K562 (cell line): Measurements from ENCODE around the gene SLC30A1. TPM values are rescaled to one million over a fixed set of nuclear protein-coding genes. Genes with fewer than 3 reads are reported as not detected.

ENCODE experiments used
- C11orf30 ChIP-seq: fragments of 450-650 bp; IDR thresholded peaks from 2 replicates; pipeline ENCODE4 v1.6.1; 2016; ENCODE audit warnings: low read depth, mild to moderate bottlenecking
- ERF ChIP-seq: fragments of 450-650 bp; formaldehyde crosslinking; IDR thresholded peaks from 2 replicates; pipeline ENCODE4 v1.4.0; 2020; ENCODE audit warnings: mild to moderate bottlenecking, mixed read lengths
- GATAD2A ChIP-seq: fragments of 450-650 bp; IDR thresholded peaks from 2 replicates; pipeline ENCODE4 v1.6.1; 2017
- MTA1 ChIP-seq: fragments of 450-650 bp; IDR thresholded peaks from 2 replicates; pipeline ENCODE4 v1.6.1; 2017; ENCODE audit warnings: borderline replicate concordance
- MTA3 ChIP-seq: fragments of 450-650 bp; formaldehyde crosslinking; IDR thresholded peaks from 2 replicates; pipeline ENCODE4 v1.6.1; 2017; ENCODE audit warnings: mild to moderate bottlenecking, borderline replicate concordance
- NBN ChIP-seq: fragments of 450-650 bp; IDR thresholded peaks from 2 replicates; pipeline ENCODE4 v1.6.1; 2016; ENCODE audit warnings: low read depth, mild to moderate bottlenecking
- RERE ChIP-seq: sonication (generic); formaldehyde crosslinking; IDR thresholded peaks from 2 replicates; pipeline ENCODE4 v1.8.0; 2023; ENCODE audit warnings: missing genetic modification reagents, mild to moderate bottlenecking, borderline replicate concordance
- SMARCA4 ChIP-seq: fragments of 450-650 bp; IDR thresholded peaks from 2 replicates; pipeline ENCODE4 v1.6.1; 2016
- SRF ChIP-seq, 2 experiments: fragments of 250-450, 450-650 bp in 1 of 2; sonication (Bioruptor Pico) in 1 of 2; sonication (generic) in 1 of 2; formaldehyde crosslinking; IDR thresholded peaks; 2 replicates each; pipeline versions ENCODE4 v1.5.0 to v1.5.1; 2020 to 2022; ENCODE audit warnings: mild to moderate bottlenecking in 1 of 2, missing genetic modification reagents in 1 of 2
- TAF9B ChIP-seq: fragments of 450-650 bp; IDR thresholded peaks from 2 replicates; pipeline ENCODE4 v1.6.1; 2018; ENCODE audit warnings: mild to moderate bottlenecking; ENCODE audit not compliant: partially characterized antibody
- TEAD4 ChIP-seq, 2 experiments: sonication (generic) in 1 of 2; formaldehyde crosslinking in 1 of 2; IDR thresholded peaks; 2 replicates each; pipeline versions ENCODE4 v1.6.1 to v1.8.0; 2012 to 2022; ENCODE audit warnings: borderline replicate concordance in 1 of 2, inconsistent platforms in 1 of 2, low read length in 1 of 2, mild to moderate bottlenecking in 1 of 2, missing genetic modification reagents in 1 of 2
- ZNF277 ChIP-seq: fragments of 250-450 bp; sonication (Bioruptor Pico); IDR thresholded peaks from 2 replicates; pipeline ENCODE4 v1.8.0; 2022; ENCODE audit warnings: inconsistent platforms, mild to moderate bottlenecking, moderate library complexity, borderline replicate concordance
- ZNF551 ChIP-seq: fragments of 250-450 bp; sonication (Bioruptor Pico); IDR thresholded peaks from 2 replicates; pipeline ENCODE4 v1.5.0; 2021; ENCODE audit warnings: mild to moderate bottlenecking, moderate library complexity
- ZNF75A ChIP-seq: fragments of 450-650 bp; formaldehyde crosslinking; IDR thresholded peaks from 2 replicates; pipeline ENCODE4 v1.4.0; 2020; ENCODE audit warnings: mild to moderate bottlenecking
- polyA plus RNA-seq, 8 experiments: library from polyadenylated mRNA; depleted of rRNA in 4 of 8; stranded (reverse) in 5 of 8; unstranded in 3 of 8; fragments of >200 nt; fragmentation: Nextera tagmentation in 2 of 8; fragmentation: Illumina TruSeq in 1 of 8; extraction: Ambion mirVana in 2 of 8; extraction: Trizol in 1 of 8; gene quantifications; 2 replicates each; pipeline versions ENCODE4 v1.2.1 to v1.2.3, GENCODE V29; 2011 to 2014; ENCODE audit warnings: inconsistent platforms in 1 of 8, missing spikeins in 1 of 8
- total RNA-seq, 7 experiments: library from RNA; depleted of rRNA in 6 of 7; stranded (reverse); fragments of >200 nt in 6 of 7; fragmentation: Illumina TruSeq in 2 of 7; extraction: Trizol in 2 of 7; gene quantifications; 2 replicates each; pipeline versions ENCODE4 v1.2.1 to v1.2.3, GENCODE V29; 2011 to 2021; ENCODE audit warnings: low replicate concordance in 1 of 7
- TF ChIP-seq, protein P1 (sequence below): fragments of 200-400 bp; formaldehyde crosslinking; IDR thresholded peaks from 2 replicates; pipeline ENCODE4 v1.6.1; 2017; ENCODE audit warnings: mild to moderate bottlenecking, low read depth, low read length, moderate library complexity
- TF ChIP-seq, protein P2 (sequence below): sonication (generic); formaldehyde crosslinking; IDR thresholded peaks from 2 replicates; pipeline ENCODE4 v1.8.1; 2022; ENCODE audit warnings: missing genetic modification reagents
- TF ChIP-seq, protein P3 (sequence below), 2 experiments: IDR thresholded peaks; 2 replicates each; pipeline ENCODE4 v1.6.1; 2011; ENCODE audit warnings: borderline replicate concordance in 1 of 2, control low read depth in 1 of 2, low read depth in 1 of 2, low read length in 1 of 2, mild to moderate bottlenecking in 1 of 2, mixed read lengths in 1 of 2, moderate library complexity in 1 of 2; ENCODE audit not compliant: insufficient read depth in 1 of 2, insufficient read length in 1 of 2, poor library complexity in 1 of 2, severe bottlenecking in 1 of 2; ENCODE audit errors: extremely low read depth in 1 of 2

Gene SLC30A1
- total and polyA plus RNA-seq, 9 of the 15 experiments (the other 6 are each of a cell fraction or from before 2014, with no cell fraction given): 4.1 to 14.4 (median 6.6) TPM

DNA sequence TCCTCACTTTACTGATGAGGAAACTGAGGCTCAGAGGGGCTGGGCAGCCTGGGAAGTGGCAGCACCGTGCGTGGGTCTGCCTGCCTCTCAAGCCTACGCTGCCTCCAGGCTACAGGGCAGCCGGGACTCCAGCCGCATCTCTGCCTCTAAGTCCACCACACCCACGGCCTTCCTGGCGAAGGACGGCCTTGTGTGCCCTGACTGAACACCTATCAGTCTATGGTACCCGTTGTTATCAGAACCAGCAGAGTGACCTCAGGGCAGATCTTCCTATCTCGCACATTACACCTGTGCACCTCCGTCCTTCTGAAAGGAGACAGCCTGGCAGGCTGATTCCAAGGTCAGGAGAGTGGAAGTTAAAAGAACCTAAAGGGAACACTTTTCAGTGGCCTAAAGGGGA, 35.7 kb upstream of the SLC30A1 start (continued):
- TF ChIP-seq, protein P1, sequence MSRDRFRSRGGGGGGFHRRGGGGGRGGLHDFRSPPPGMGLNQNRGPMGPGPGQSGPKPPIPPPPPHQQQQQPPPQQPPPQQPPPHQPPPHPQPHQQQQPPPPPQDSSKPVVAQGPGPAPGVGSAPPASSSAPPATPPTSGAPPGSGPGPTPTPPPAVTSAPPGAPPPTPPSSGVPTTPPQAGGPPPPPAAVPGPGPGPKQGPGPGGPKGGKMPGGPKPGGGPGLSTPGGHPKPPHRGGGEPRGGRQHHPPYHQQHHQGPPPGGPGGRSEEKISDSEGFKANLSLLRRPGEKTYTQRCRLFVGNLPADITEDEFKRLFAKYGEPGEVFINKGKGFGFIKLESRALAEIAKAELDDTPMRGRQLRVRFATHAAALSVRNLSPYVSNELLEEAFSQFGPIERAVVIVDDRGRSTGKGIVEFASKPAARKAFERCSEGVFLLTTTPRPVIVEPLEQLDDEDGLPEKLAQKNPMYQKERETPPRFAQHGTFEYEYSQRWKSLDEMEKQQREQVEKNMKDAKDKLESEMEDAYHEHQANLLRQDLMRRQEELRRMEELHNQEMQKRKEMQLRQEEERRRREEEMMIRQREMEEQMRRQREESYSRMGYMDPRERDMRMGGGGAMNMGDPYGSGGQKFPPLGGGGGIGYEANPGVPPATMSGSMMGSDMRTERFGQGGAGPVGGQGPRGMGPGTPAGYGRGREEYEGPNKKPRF: no peak
- TF ChIP-seq TAF9B (no peak), GATAD2A (no peak), ZNF75A (CRISPR knock-in tag) (no peak), SMARCA4 (peak; percentile 40), ERF (CRISPR knock-in tag) (no peak), MTA3 (peak; percentile 51; the same call in 1 of the 2 replicates), C11orf30 (no peak), NBN (no peak), ZNF277 (CRISPR knock-in tag) (no peak), MTA1 (no peak), ZNF551 (no peak), RERE (no peak), TEAD4 (IDR thresholded peaks at IDR 0.05; ENCODE audit: low read length) (peak; percentile 88), TEAD4 (CRISPR knock-in tag; IDR thresholded peaks at IDR 0.05; ENCODE audit: borderline replicate concordance) (no peak), SRF (CRISPR knock-in tag; IDR thresholded peaks at IDR 0.05) (no peak)
- TF ChIP-seq, protein P2, sequence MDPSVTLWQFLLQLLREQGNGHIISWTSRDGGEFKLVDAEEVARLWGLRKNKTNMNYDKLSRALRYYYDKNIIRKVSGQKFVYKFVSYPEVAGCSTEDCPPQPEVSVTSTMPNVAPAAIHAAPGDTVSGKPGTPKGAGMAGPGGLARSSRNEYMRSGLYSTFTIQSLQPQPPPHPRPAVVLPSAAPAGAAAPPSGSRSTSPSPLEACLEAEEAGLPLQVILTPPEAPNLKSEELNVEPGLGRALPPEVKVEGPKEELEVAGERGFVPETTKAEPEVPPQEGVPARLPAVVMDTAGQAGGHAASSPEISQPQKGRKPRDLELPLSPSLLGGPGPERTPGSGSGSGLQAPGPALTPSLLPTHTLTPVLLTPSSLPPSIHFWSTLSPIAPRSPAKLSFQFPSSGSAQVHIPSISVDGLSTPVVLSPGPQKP: no peak
- TF ChIP-seq, protein P3, sequence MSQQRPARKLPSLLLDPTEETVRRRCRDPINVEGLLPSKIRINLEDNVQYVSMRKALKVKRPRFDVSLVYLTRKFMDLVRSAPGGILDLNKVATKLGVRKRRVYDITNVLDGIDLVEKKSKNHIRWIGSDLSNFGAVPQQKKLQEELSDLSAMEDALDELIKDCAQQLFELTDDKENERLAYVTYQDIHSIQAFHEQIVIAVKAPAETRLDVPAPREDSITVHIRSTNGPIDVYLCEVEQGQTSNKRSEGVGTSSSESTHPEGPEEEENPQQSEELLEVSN (IDR thresholded peaks at IDR 0.05; ENCODE audit: borderline replicate concordance in 1 of 2, extremely low read depth in 1 of 2, insufficient read depth in 1 of 2, insufficient read length in 1 of 2, low read depth in 1 of 2, low read length in 1 of 2, poor library complexity in 1 of 2, severe bottlenecking in 1 of 2): no peak
